ENCODE data around the gene RRAS. TPM values are rescaled to one million over a fixed set of nuclear protein-coding genes. Genes with fewer than 3 reads are reported as not detected.

The RRAS gene
- total RNA-seq, 2 experiments from 2014 or later: 12.2 to 14.4 TPM

DNA sequence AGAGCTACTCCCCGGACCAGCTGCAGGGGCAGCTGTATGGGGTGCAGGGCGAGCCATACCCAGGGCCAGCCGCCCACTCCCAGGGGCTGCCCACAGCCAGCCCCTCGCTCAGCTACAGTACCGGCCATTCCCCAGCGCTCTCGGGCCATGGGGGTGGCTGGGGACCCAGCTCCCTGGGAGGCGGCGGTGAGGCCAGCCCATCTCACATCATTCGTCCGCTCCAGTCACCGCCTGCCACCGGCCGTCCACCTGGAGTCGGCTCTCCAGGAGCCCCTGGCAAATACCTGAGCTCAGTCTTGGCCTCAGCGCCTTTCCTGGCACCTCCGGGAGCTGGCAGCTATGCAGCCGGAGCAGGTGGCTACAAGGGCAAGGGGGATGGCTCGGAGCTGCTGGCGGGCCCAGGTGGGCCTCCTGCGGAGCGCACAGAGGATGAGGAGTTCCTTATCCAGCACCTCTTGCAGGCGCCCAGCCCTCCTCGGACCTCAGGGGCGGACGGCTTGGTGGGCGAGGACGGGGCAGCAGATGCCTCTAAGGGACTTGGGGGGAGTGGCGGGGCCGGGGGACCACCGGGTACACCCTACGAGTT is 44.0 kb downstream of the RRAS start:
- ChIA-PET POLR2A (interaction anchor here (1.3 kb wide), 1 partner anchor 15 kb away, joined by 4 read pairs; the partner anchor contains the start of genes NOSIP and PRRG2), CTCF (no interaction called here)
- Mint-ChIP-seq H3K4me1 (ENCODE audit: low read depth) (peaks cover 17% of the 10 kb centered on the region), H3K36me3 (peaks cover 31% of the 10 kb centered on the region), H3K9me3 (no peaks in the 10 kb centered on the region), H3K27me3 (no peaks in the 10 kb centered on the region), H3K27ac (no peak overlapping the region), H3K4me3 (no peak overlapping the region)
- no peak for DNase-seq
- intact Hi-C loops (cut with micrococcal nuclease): no loop called here

DNA sequence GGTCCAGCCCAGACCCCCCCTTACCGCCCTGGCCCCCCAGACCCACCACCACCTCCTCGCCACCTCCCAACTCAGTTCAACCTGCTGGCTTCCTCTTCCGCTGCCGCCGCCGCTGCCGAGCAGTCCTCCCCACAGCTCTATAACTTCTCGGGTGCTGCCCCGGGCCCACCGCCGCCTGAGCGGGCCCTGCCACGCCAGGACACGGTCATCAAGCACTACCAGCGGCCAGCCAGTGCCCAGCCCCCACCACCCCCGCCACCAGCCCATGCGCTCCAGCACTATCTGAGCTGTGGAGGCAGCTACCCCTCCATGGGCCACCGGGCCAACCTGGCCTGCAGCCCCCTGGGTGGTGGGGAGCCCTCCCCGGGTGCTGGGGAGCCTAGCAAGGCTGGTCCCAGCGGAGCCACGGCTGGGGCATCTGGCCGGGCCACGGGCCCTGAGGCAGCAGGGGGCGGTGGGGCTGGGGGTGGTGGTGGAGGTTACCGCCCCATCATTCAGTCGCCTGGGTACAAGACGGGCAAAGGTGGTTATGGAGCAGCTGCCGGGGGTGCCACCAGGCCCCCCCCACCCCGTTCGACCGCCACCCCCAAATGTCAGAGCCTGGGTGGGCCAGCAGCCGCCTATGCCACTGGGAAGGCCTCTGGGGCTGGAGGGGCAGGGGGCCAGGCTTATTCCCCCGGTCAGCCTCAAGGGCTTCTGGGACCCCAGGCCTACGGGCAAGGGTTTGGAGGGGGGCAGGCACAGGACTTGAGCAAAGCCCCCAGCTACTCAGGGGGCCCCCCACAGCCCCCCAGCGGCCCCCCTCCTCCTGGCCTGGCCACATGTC is 44.7 kb downstream of the RRAS start:
- ChIA-PET CTCF (interaction anchor here (1.1 kb wide), 1 partner anchor 88 kb away, joined by 3 read pairs; no protein-coding TSS in a partner anchor), POLR2A (interaction anchor here (1.3 kb wide), 1 partner anchor 15 kb away, joined by 4 read pairs; the partner anchor contains the start of genes NOSIP and PRRG2)
- Mint-ChIP-seq H3K9me3 (no peaks in the 10 kb centered on the region), H3K27me3 (no peaks in the 10 kb centered on the region), H3K4me1 (ENCODE audit: low read depth) (peaks cover 16% of the 10 kb centered on the region), H3K27ac (no peak overlapping the region), H3K36me3 (peaks cover 28% of the 10 kb centered on the region), H3K4me3 (no peak overlapping the region)
- intact Hi-C loops (cut with micrococcal nuclease): loop anchor here (5.0 kb wide), 2 partner anchors 217 to 272 kb away; partner anchors contain the start of genes FUZ and PNKP
- no peak for DNase-seq

DNA sequence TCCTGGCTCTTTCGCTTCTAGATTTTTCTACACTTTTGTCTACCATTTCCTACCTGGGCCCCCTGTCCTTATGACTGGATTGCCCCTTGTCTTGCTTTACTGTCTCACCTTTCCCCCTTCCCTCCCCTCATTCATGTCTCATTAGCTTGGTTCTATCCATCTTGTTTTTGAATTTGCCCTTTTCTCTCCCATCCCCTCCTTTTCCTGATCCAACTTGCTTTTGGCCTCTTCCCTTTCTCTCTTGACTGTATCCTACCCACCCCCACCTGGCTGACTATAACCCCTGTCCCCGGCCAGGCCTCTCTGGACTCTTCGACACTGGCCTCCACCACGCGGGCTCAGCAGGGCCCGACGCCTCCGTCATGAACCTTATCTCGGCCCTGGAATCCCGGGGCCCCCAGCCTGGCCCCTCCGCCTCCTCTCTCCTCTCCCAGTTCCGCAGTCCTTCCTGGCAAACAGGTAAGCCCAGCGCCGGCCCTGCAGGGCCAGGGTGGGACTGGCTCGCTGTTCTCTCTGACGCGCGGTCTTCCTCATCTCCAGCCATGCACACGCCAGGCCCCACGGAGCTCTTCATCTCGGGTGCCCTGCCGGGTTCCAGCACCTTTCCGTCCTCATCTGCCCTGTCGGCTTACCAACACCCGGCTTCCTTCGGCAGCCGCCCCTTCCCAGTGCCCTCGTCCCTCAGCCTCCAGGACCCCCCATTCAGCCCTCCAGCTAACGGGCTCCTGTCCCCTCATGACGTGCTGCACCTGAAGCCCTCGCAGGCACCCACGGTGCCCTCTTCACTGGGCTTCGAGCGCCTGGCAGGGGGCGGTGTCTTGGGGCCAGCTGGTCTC is 45.6 kb downstream of the RRAS start:
- intact Hi-C loops (cut with micrococcal nuclease): loop anchor here (5.0 kb wide), 2 partner anchors 218 to 273 kb away; partner anchors contain the start of genes FUZ and PNKP
- H3K27ac Mint-ChIP-seq: peak overlapping the region; percentile 91
- CTCF ChIA-PET: interaction anchor here (1.1 to 1.7 kb wide), 2 partner anchors 87 kb away, joined by 3 to 6 read pairs; no protein-coding TSS in a partner anchor
- no peaks in the 10 kb centered on the region for H3K27me3 Mint-ChIP-seq
- POLR2A ChIA-PET: no interaction called here
- DNase-seq: no peak
- peaks cover 23% of the 10 kb centered on the region for H3K36me3 Mint-ChIP-seq
- peaks cover 23% of the 10 kb centered on the region for H3K4me1 Mint-ChIP-seq (ENCODE audit: low read depth)
- no peaks in the 10 kb centered on the region for H3K9me3 Mint-ChIP-seq
- H3K4me3 Mint-ChIP-seq: peak overlapping the region; percentile 80

DNA sequence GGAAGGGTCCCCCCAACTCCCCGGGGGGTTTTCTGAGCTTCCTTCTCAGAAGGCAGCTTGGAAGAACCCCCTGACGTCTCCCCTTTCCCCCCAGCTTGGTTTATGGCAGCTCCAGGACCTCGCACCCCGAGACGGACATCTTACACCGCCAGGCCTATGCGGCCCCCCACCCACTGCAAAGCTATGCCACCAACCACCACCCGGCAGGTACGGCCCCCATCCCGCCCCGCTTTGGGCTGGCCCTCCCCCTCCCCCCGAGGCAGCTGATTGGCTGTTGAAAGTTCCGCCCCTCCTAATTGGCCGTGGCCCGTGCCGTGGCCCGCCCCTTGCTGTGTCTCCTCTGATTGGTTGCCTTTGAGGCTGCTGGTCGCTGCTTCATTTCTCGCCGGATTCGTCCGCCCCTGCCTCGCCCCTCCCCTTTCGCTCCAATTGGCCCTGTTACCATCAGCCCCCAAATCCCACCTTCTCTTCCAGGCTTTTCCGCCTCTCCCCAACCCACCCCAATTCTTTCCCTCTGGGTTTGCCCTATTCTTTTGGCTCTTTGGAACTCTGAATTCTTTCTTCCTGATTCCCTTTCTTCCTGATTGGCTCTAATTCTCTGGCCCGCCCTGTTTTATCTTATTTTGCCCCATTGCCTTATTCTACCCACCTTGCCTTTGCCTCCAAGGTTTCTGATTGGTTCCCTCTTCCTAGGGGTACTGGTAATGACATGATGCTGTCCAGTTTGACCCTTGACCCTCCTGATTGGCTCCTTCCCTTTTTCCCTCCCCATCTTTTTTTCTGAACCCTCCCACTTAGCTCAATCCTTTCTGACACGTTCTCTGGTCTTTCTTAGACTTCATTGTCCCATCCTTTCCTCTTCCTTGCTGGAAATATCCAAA is 46.5 kb downstream of the RRAS start:
- Mint-ChIP-seq H3K36me3 (peaks cover 18% of the 10 kb centered on the region), H3K9me3 (no peaks in the 10 kb centered on the region), H3K27me3 (no peaks in the 10 kb centered on the region), H3K4me1 (ENCODE audit: low read depth) (peaks cover 29% of the 10 kb centered on the region), H3K27ac (peak overlapping the region; percentile 91), H3K4me3 (peak overlapping the region; percentile 80)
- ChIA-PET POLR2A (interaction anchor here (0.7 to 1.1 kb wide), 5 partner anchors 11 to 105 kb away, joined by 3 to 9 read pairs (median 4); partner anchors contain the start of genes NOSIP, PRRG2 and RRAS), CTCF (interaction anchor here (0.5 to 1.7 kb wide), 5 partner anchors 13 to 124 kb away, joined by 3 to 6 read pairs (median 3); partner anchors contain the start of gene NOSIP)
- peak; percentile 97 for DNase-seq
- intact Hi-C loops (cut with micrococcal nuclease): loop anchor here (1.0 to 5.0 kb wide), 3 partner anchors 47 to 274 kb away; partner anchors contain the start of genes FUZ, PNKP and RRAS

DNA sequence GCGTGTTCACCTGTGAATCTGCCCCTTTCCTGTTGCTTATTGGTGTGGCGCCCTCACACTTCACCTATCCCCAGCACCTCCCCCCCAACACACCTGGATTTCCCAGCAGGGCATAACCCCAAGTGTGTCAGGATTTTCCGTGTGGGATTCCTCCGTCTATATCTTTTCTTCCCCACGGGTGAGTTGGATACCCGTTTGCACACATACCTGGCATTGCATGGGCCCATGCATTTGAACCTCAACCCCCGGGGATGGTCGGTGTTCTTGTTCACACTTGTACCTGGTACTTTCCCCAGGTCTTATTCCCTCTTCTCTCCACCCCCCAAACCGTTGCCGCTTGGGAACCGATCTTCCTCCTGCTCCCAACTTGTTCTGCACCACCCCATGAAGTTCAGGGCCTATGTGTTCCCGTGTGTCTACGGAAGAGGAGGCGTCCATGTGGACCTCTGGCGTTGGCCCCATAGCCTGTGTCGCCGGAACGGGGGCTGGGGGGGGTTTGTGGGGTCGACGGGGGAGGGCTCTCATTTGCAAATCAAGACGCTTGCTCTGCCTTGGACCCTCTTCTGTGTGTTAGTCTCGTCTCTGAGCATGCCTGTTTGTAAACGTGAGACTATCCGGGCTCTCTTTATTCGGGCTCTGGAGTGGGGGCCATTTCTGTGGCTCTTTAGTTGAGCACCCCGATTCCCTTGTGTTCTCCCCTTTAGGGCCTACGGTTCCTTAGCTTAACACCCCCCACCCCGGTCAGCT is 47.3 kb downstream of the RRAS start:
- ChIA-PET POLR2A (interaction anchor here (0.8 to 1.1 kb wide), 5 partner anchors 13 to 104 kb away, joined by 3 to 9 read pairs (median 3); partner anchors contain the start of genes BCL2L12, IRF3, NOSIP and PRRG2), CTCF (interaction anchor here (0.5 to 1.7 kb wide), 4 partner anchors 12 to 125 kb away, joined by 3 to 6 read pairs (median 3); partner anchors contain the start of gene NOSIP)
- Mint-ChIP-seq H3K4me1 (ENCODE audit: low read depth) (peaks cover 32% of the 10 kb centered on the region), H3K27me3 (no peaks in the 10 kb centered on the region), H3K27ac (peak overlapping the region; percentile 91), H3K4me3 (peak overlapping the region; percentile 80), H3K36me3 (peaks cover 12% of the 10 kb centered on the region), H3K9me3 (no peaks in the 10 kb centered on the region)
- intact Hi-C loops (cut with micrococcal nuclease): loop anchor here (1.0 to 5.0 kb wide), 3 partner anchors 48 to 275 kb away; partner anchors contain the start of genes FUZ, PNKP and RRAS
- DNase-seq: peak; percentile 37

DNA sequence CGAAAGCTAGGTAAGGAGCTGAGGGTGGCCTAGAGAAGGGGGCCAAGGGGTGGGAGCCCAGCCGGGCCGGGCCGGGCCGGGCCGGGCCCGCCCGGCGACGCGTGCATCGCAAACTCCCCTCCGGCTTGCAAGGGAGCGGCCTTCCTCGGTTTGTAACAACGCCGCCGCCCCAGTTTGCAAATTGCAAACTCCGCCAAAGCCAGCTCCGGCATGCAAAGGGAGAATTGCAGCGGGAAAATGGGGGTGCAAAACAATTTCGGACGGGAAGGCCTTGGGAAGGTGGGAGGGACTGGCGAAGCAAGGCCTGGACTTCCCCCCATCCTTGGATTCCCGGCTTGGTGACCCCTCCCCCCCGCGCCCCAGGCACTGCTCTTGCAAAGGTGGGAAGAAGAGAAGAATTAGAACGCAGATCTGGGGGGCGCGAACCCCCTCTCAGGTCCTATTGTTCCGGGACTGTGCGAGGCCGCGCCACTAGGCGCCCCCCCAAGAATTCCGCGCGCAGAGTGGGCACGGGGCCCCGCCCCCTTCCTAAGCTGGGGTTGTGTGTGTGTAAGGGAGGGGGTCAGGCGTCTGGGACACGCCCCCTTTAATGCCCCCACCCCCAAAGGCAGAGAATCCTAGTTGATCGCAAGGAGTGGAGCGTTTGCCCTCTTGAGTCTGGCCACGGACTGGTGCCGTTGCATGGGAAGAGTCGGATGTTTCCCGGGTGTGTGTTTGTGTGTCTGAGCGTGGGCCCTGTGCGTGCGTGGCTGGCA is 48.0 kb downstream of the RRAS start:
- Mint-ChIP-seq H3K27me3 (no peaks in the 10 kb centered on the region), H3K4me1 (ENCODE audit: low read depth) (peaks cover 32% of the 10 kb centered on the region), H3K36me3 (peaks cover 12% of the 10 kb centered on the region), H3K9me3 (no peaks in the 10 kb centered on the region), H3K4me3 (peak overlapping the region; percentile 80), H3K27ac (peak overlapping the region; percentile 91)
- CTCF ChIA-PET: interaction anchor here (0.6 to 1.4 kb wide), 2 partner anchors 45 to 48 kb away, joined by 4 read pairs; partner anchors contain the start of gene RRAS
- POLR2A ChIA-PET: interaction anchor here (0.8 to 1.1 kb wide), 3 partner anchors 33 to 73 kb away, joined by 3 read pairs; partner anchors contain the start of genes BCL2L12, IRF3 and SCAF1
- DNase-seq: peak; percentile 64
- intact Hi-C loops (cut with micrococcal nuclease): loop anchor here (2.0 to 5.0 kb wide), 3 partner anchors 23 to 275 kb away; partner anchors contain the start of genes FUZ and PNKP

DNA sequence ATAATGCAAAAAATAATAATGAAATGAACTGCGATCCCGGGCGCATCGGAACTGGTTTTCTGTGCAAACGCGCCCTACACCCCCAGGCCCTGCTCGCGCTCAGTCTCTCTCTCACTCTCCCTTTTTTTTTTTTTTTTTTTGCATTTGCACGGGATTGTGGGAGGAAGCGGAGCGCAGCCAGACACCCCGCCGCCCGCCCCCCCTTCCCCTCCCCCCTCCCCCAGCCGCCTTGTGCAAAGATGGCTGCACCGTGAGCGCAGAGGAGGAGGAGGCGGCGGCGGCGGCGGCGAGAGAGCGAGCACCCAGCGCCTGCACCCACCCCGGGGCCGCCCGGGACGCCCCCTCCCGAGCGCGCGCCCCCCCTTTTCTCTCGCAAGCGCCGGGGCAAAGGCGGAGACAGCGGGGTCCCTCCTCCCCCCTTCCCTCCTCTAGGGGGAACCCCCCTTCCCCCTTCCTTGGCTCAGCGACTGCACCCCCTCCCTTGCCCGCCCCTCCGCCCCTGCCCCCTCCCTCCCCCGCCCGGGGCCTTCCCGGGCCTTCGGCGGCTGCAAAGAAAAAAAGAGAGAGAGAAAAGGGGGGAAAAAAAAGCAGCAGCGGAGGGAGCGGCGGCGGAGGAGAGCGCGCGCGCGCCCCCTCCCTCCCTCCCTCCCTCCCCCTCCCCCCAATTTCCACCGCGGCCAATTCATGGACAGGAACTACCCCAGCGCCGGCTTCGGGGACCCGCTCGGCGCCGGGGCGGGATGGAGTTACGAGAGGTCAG is 48.8 kb downstream of the RRAS start, which contains the start of gene PRR12:
Gene PRR12, plus strand, starts transcription at position 212 of the 760 bp plus-strand sequence. Its CDS starts 473 bp downstream, at position 685.
- Mint-ChIP-seq H3K4me1 (ENCODE audit: low read depth) (peaks cover 32% of the 10 kb centered on the region), H3K27me3 (no peaks in the 10 kb centered on the region), H3K9me3 (no peaks in the 10 kb centered on the region), H3K27ac (peak within 1 kb of the TSS; percentile 91), H3K4me3 (peak within 1 kb of the TSS; percentile 80), H3K36me3 (peaks cover 11% of the 10 kb centered on the region)
- peak; percentile 81 for DNase-seq
- POLR2A ChIA-PET: interaction anchor here (0.8 to 3.1 kb wide), 7 partner anchors 11 to 85 kb away, joined by 3 to 22 read pairs (median 4); partner anchors contain the start of genes BCL2L12, IRF3, NOSIP and PRRG2
- CTCF ChIA-PET: interaction anchor here (0.6 to 1.4 kb wide), 4 partner anchors 10 to 250 kb away, joined by 4 read pairs; partner anchors contain the start of genes PRRG2 and RRAS
- intact Hi-C loops (cut with micrococcal nuclease): loop anchor here (1.0 to 5.0 kb wide), 6 partner anchors 11 to 276 kb away; partner anchors contain the start of genes BCL2L12, FUZ, IRF3 and NOSIP

DNA sequence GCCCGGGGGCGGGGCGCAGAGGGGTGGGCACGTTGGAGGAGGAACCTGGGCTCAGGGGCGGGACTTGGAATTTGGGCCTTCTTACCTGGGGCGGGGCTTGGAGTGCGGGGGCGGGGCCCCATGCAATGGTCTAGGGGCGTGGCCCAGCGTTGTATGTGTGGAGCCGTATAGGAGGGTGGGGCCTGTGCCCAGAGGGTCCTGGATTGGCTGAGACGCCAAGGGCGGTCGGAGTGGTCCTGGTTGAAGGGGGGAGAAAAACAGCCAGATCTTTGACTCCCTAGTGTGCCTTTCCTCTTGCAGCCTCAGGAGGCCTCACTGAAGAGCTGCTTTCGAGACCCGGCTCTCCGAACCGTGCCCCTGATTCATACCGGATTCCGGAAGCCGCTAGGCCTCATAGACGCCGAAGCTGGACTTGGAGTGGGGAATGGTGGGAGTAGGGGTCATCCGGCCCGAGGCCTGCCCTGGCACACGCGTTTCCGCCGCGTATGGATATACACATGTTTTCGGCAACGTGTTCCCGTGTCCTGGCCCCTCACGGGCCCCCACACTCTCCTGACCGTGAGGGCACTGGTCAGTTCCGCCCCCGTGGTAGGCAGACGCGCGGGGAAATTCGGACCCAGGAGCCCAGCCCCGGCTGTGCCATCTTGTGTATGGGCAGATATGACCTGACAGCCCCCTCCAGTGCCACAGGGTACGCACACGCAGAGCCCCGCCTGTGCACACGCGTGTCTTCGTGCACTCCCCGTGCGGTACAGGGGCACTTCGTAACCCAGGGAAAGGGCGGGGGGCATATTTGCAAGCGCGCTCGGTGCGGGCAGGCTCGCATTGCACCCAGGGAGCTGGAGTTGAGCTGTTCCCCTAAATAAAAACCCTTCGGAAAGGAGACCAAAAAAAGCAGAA is 49.6 kb downstream of the RRAS start:
- peaks cover 32% of the 10 kb centered on the region for H3K4me1 Mint-ChIP-seq (ENCODE audit: low read depth)
- intact Hi-C loops (cut with micrococcal nuclease): loop anchor here (1.0 to 5.0 kb wide), 6 partner anchors 10 to 277 kb away; partner anchors contain the start of genes BCL2L12, FUZ, IRF3 and NOSIP
- peak; percentile 97 for DNase-seq
- CTCF ChIA-PET: interaction anchor here (0.6 to 1.4 kb wide), 4 partner anchors 9 to 249 kb away, joined by 4 to 5 read pairs (median 4); partner anchors contain the start of genes PRRG2 and RRAS
- H3K36me3 Mint-ChIP-seq: peaks cover 11% of the 10 kb centered on the region
- POLR2A ChIA-PET: interaction anchor here (0.5 to 3.1 kb wide), 5 partner anchors 10 to 86 kb away, joined by 3 to 22 read pairs (median 8); partner anchors contain the start of genes NOSIP, PRRG2, RRAS and SCAF1
- H3K27me3 Mint-ChIP-seq: no peaks in the 10 kb centered on the region
- H3K27ac Mint-ChIP-seq: peak overlapping the region; percentile 91
- H3K4me3 Mint-ChIP-seq: peak overlapping the region; percentile 80
- no peaks in the 10 kb centered on the region for H3K9me3 Mint-ChIP-seq

All from activated CD4-positive, alpha-beta memory T cell treated with anti-CD3 and anti-CD28 coated beads for 36 hours (primary cell).